H9 (cell line): Measurements from ENCODE around the gene SMIM10. TPM values are rescaled to one million over a fixed set of nuclear protein-coding genes. Genes with fewer than 3 reads are reported as not detected.
A peak's percentile ranks its signal among the peaks of the same experiment; 100 is the strongest.

Experiments
- DNase-seq: peaks from one replicate; pipeline ENCODE4 v3.0.0-alpha.2; 2017
- H2AFZ ChIP-seq: one replicate; pipeline ENCODE4 v1.6.1; 2013; ENCODE audit warnings: mild to moderate bottlenecking, low read length, control low read depth, moderate library complexity
- H2AK5ac ChIP-seq: 2 replicates; pipeline ENCODE4 v1.6.1; 2013; ENCODE audit warnings: low read length, control low read depth, mixed read lengths; ENCODE audit not compliant: insufficient read length
- H2BK120ac ChIP-seq: one replicate; pipeline ENCODE4 v1.6.1; 2013; ENCODE audit warnings: low read depth, mild to moderate bottlenecking, low read length, control low read depth, inconsistent platforms; ENCODE audit not compliant: poor library complexity, severe bottlenecking
- H2BK12ac ChIP-seq: 2 replicates; pipeline ENCODE4 v1.6.1; 2013; ENCODE audit warnings: low read length, control low read depth, mixed read lengths, low read depth; ENCODE audit not compliant: insufficient read length
- H2BK15ac ChIP-seq: 2 replicates; pipeline ENCODE4 v1.6.1; 2013; ENCODE audit warnings: low read depth, low read length, control low read depth
- H2BK20ac ChIP-seq: one replicate; pipeline ENCODE4 v1.6.1; 2013; ENCODE audit warnings: low read depth, mild to moderate bottlenecking, low read length, control low read depth, inconsistent platforms; ENCODE audit not compliant: poor library complexity, severe bottlenecking
- H2BK5ac ChIP-seq: 2 replicates; pipeline ENCODE4 v1.6.1; 2013; ENCODE audit warnings: low read length, control low read depth, mixed read lengths; ENCODE audit not compliant: insufficient read length
- H3K14ac ChIP-seq: 2 replicates; pipeline ENCODE4 v1.6.1; 2013; ENCODE audit warnings: low read length, control low read depth; ENCODE audit not compliant: insufficient read depth
- H3K18ac ChIP-seq: 2 replicates; pipeline ENCODE4 v1.6.1; 2013; ENCODE audit warnings: low read depth, mild to moderate bottlenecking, mixed read lengths, low read length, control low read depth; ENCODE audit not compliant: insufficient read length
- H3K23ac ChIP-seq: 2 replicates; pipeline ENCODE4 v1.6.1; 2013; ENCODE audit warnings: low read length, control low read depth, mixed read lengths, low read depth; ENCODE audit not compliant: insufficient read length
- H3K23me2 ChIP-seq: 2 replicates; pipeline ENCODE4 v1.6.1; 2013; ENCODE audit warnings: low read depth, mild to moderate bottlenecking, mixed read lengths, low read length, control low read depth; ENCODE audit not compliant: insufficient read length, poor library complexity, severe bottlenecking
- H3K27ac ChIP-seq: 2 replicates; pipeline ENCODE4 v1.5.1; 2013; ENCODE audit warnings: low read length, control low read depth, mixed read lengths, low read depth; ENCODE audit not compliant: insufficient read length
- H3K27me3 ChIP-seq: 2 replicates; pipeline ENCODE4 v1.6.1; 2013; ENCODE audit warnings: low read length, control low read depth, inconsistent platforms; ENCODE audit not compliant: insufficient read depth
- H3K4ac ChIP-seq: 2 replicates; pipeline ENCODE4 v1.6.1; 2013; ENCODE audit warnings: low read depth, mild to moderate bottlenecking, control low read depth, inconsistent platforms, low read length, moderate library complexity
- H3K4me1 ChIP-seq: 2 replicates; pipeline ENCODE4 v1.6.1; 2013; ENCODE audit warnings: low read length, control low read depth, inconsistent platforms; ENCODE audit not compliant: insufficient read depth
- H3K4me2 ChIP-seq: 2 replicates; pipeline ENCODE4 v1.6.1; 2013; ENCODE audit warnings: low read length, control low read depth, mixed read lengths; ENCODE audit not compliant: insufficient read length, insufficient read depth
- H3K56ac ChIP-seq: 2 replicates; pipeline ENCODE4 v1.6.1; 2013; ENCODE audit warnings: low read depth, mild to moderate bottlenecking, mixed read lengths, low read length, control low read depth; ENCODE audit not compliant: insufficient read length
- H3K79me1 ChIP-seq: 2 replicates; pipeline ENCODE4 v1.6.1; 2013; ENCODE audit warnings: low read depth, mild to moderate bottlenecking, moderate library complexity, low read length, control low read depth, inconsistent platforms; ENCODE audit not compliant: insufficient read depth, poor library complexity, severe bottlenecking
- H3K79me2 ChIP-seq: 2 replicates; pipeline ENCODE4 v1.6.1; 2013; ENCODE audit warnings: low read length, control low read depth, inconsistent platforms; ENCODE audit not compliant: insufficient read depth
- H3K9ac ChIP-seq: 2 replicates; pipeline ENCODE4 v1.6.1; 2013; ENCODE audit warnings: low read length, control low read depth, mixed read lengths; ENCODE audit not compliant: insufficient read length; ENCODE audit errors: extremely low read depth
- H3K9me3 ChIP-seq: one replicate; pipeline ENCODE4 v1.6.1; 2013; ENCODE audit warnings: low read depth, low read length, inconsistent platforms; ENCODE audit not compliant: control insufficient read depth
- H3T11ph ChIP-seq: one replicate; pipeline ENCODE4 v1.6.1; 2013; ENCODE audit warnings: mild to moderate bottlenecking, low read length, control low read depth, inconsistent platforms
- H4K20me1 ChIP-seq: one replicate; pipeline ENCODE4 v1.6.1; 2013; ENCODE audit not compliant: control insufficient read depth, insufficient read length, insufficient read depth
- H4K5ac ChIP-seq: 2 replicates; pipeline ENCODE4 v1.6.1; 2013; ENCODE audit warnings: low read depth, mild to moderate bottlenecking, mixed read lengths, low read length, control low read depth; ENCODE audit not compliant: insufficient read length
- H4K8ac ChIP-seq: replicated peaks from 2 replicates; pipeline ENCODE4 v1.6.1; 2013; ENCODE audit warnings: low read length, control low read depth, mixed read lengths, low read depth; ENCODE audit not compliant: insufficient read length
- H4K91ac ChIP-seq: 2 replicates; pipeline ENCODE4 v1.6.1; 2013; ENCODE audit warnings: low read depth, mild to moderate bottlenecking, moderate library complexity, mixed read lengths, low read length, control low read depth; ENCODE audit not compliant: insufficient read length
- H3K27ac Mint-ChIP-seq, 3 experiments: 2 replicates in 2 of 3; 3 replicates in 1 of 3; pipeline ENCODE4 v1.8.0; 2020 to 2021; ENCODE audit warnings: mixed read lengths in 3 of 3, mild to moderate bottlenecking in 1 of 3, moderate library complexity in 1 of 3
- H3K27me3 Mint-ChIP-seq: 2 replicates; pipeline ENCODE4 v1.8.0; 2021; ENCODE audit warnings: low read depth, mild to moderate bottlenecking, moderate library complexity, mixed read lengths
- H3K36me3 Mint-ChIP-seq, 3 experiments: 2 replicates in 2 of 3; 3 replicates in 1 of 3; pipeline ENCODE4 v1.8.0; 2020 to 2021; ENCODE audit warnings: low read depth in 3 of 3, mixed read lengths in 3 of 3; ENCODE audit not compliant: insufficient read depth in 1 of 3
- H3K4me1 Mint-ChIP-seq, 2 experiments: 2 replicates each; pipeline ENCODE4 v1.8.0; 2020; ENCODE audit warnings: mixed read lengths in 2 of 2
- H3K4me3 Mint-ChIP-seq, 2 experiments: 2 replicates in 1 of 2; 3 replicates in 1 of 2; pipeline ENCODE4 v1.8.0; 2020 to 2021; ENCODE audit warnings: mild to moderate bottlenecking in 2 of 2, mixed read lengths in 2 of 2, moderate library complexity in 1 of 2
- H3K9me3 Mint-ChIP-seq, 2 experiments: 2 replicates in 1 of 2; 3 replicates in 1 of 2; pipeline ENCODE4 v1.8.0; 2020; ENCODE audit warnings: mild to moderate bottlenecking in 2 of 2, mixed read lengths in 2 of 2, moderate library complexity in 1 of 2
- CTCF ChIP-seq: fragments of 200-600 bp; sonication (generic); conservative IDR thresholded peaks from 3 replicates; pipeline ENCODE4 v1.8.0; 2021; ENCODE audit warnings: antibody characterized with exemption, mild to moderate bottlenecking
- WGBS: extraction: QIAGEN DNeasy Blood & Tissue Kit; methylation state at CpG from one replicate; pipeline ENCODE4 v1.1.7; 2013; ENCODE audit warnings: missing lambda C conversion rate, low lambda C conversion rate, mixed read lengths; ENCODE audit not compliant: insufficient read length; ENCODE audit errors: extremely low coverage; 5-methylcytosine and 5-hydroxymethylcytosine counted together
- total RNA-seq: library from RNA; stranded (reverse); gene quantifications from 2 replicates; pipeline ENCODE4 v1.2.1, GENCODE V29; 2021

SMIM10 gene
- total RNA-seq, 1 experiment from 2014 or later: 1.2 TPM

GRCh38 chrX:134999469-134999868, 8.7 kb downstream of the SMIM10 start:
- Histone ChIP-seq H2BK15ac (no peak overlapping the region), H4K20me1 (no peaks in the 10 kb centered on the region), H2AFZ (no peak overlapping the region), H3K79me1 (no peaks in the 10 kb centered on the region), H2BK12ac (no peak overlapping the region), H3K27me3 (no peaks in the 10 kb centered on the region), H3K27ac (no peak overlapping the region), H3K4me2 (no peak overlapping the region), H4K8ac (no peak overlapping the region), H3K23ac (no peak overlapping the region), H3T11ph (no peak overlapping the region), H3K79me2 (no peaks in the 10 kb centered on the region), H3K23me2 (peaks cover 3% of the 10 kb centered on the region), H3K56ac (no peak overlapping the region), H3K4me1 (no peaks in the 10 kb centered on the region), H3K14ac (no peak overlapping the region), H2AK5ac (no peak overlapping the region), H3K4ac (no peak overlapping the region), H4K5ac (no peak overlapping the region), H2BK120ac (no peak overlapping the region), H2BK5ac (no peak overlapping the region), H3K9ac (no peak overlapping the region), H4K91ac (no peak overlapping the region), H2BK20ac (no peak overlapping the region), H3K18ac (no peak overlapping the region), H3K9me3 (peaks cover 28% of the 10 kb centered on the region)
- DNase-seq: no peak
- peaks cover 2 to 7% of the 10 kb centered on the region in 2 experiments for H3K4me1 Mint-ChIP-seq
- H3K9me3 Mint-ChIP-seq: peaks cover 0 to 48% of the 10 kb centered on the region in 2 experiments; a peak in 4 of 5 replicates
- WGBS: no CpG with 5 or more reads among the region's 4 CpGs
- H3K4me3 Mint-ChIP-seq: no peak overlapping the region
- no peaks in the 10 kb centered on the region for H3K27me3 Mint-ChIP-seq
- H3K27ac Mint-ChIP-seq: no peak overlapping the region
- no peaks in the 10 kb centered on the region; a peak in 1 of 7 replicates for H3K36me3 Mint-ChIP-seq
- peak; percentile 56; the same call in 2 of the 3 replicates for TF ChIP-seq CTCF
